H1 (cell line): ENCODE data around the gene B3GALT5.

Source experiments
- EZH2 ChIP-seq: fragments of 200-600 bp; sonication (generic); IDR thresholded peaks from 2 replicates; pipeline ENCODE4 v1.7.1; 2012; ENCODE audit warnings: low read depth, mild to moderate bottlenecking, moderate library complexity, low read length, inconsistent platforms; ENCODE audit not compliant: severe bottlenecking
- POLR2AphosphoS5 ChIP-seq: IDR thresholded peaks from 2 replicates; pipeline ENCODE4 v1.6.1; 2011; ENCODE audit warnings: low read depth, low read length
- YY1 ChIP-seq: IDR thresholded peaks from 2 replicates; pipeline ENCODE4 v1.6.1; 2011; ENCODE audit warnings: low read depth, mild to moderate bottlenecking, low read length
- TF ChIP-seq, protein P1 (sequence below), 3 experiments: IDR thresholded peaks; 1 replicate in 2 of 3; 2 replicates in 1 of 3; pipeline versions ENCODE4 v1.5.1 to v1.6.1; 2011; ENCODE audit warnings: low read length in 3 of 3, mild to moderate bottlenecking in 3 of 3, inconsistent platforms in 2 of 3, low read depth in 1 of 3, moderate library complexity in 1 of 3; ENCODE audit not compliant: insufficient read depth in 1 of 3; ENCODE audit errors: control extremely low read depth in 1 of 3

DNA sequence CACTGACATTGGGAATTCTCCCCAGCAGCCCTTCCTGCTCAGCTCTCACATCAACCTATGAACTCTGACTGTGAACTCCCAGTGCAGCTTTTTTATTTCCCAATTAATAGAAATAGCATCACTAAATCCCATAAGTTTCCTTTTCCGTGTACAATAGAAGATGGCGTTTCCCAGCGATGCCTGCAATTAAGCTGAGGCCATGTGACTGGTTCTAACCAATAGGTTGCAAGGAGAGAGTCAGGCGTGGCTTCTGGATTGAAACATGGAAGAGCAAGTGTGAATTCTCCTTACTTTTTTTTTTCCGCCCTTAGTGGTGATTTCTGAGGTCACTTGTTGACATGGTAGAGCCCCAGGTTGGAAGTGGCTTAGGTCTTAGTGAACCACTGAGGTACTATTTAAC is 73.3 kb downstream of the B3GALT5 start:
- TF ChIP-seq YY1 (no peak), EZH2 (no peak), POLR2AphosphoS5 (no peak)
- TF ChIP-seq, protein P1, sequence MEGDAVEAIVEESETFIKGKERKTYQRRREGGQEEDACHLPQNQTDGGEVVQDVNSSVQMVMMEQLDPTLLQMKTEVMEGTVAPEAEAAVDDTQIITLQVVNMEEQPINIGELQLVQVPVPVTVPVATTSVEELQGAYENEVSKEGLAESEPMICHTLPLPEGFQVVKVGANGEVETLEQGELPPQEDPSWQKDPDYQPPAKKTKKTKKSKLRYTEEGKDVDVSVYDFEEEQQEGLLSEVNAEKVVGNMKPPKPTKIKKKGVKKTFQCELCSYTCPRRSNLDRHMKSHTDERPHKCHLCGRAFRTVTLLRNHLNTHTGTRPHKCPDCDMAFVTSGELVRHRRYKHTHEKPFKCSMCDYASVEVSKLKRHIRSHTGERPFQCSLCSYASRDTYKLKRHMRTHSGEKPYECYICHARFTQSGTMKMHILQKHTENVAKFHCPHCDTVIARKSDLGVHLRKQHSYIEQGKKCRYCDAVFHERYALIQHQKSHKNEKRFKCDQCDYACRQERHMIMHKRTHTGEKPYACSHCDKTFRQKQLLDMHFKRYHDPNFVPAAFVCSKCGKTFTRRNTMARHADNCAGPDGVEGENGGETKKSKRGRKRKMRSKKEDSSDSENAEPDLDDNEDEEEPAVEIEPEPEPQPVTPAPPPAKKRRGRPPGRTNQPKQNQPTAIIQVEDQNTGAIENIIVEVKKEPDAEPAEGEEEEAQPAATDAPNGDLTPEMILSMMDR (IDR thresholded peaks at IDR 0.05; ENCODE audit: control extremely low read depth in 1 of 3, insufficient read depth in 1 of 3, low read depth in 1 of 3, low read length in 3 of 3) = no peak
